AG04449 (cell line): ENCODE results near the gene TTLL11.

ENCODE experiments used
- CTCF ChIA-PET: fragments of 350-600 bp; formaldehyde crosslinking; extraction: SDS; loops from one replicate; lab custom pipeline; 2021; ENCODE audit warnings: antibody characterized with exemption; lab: Yijun Ruan, JAX
- POLR2A ChIA-PET: fragments of 400-600, 350-600 bp; formaldehyde crosslinking; extraction: SDS; loops from one replicate; lab custom pipeline; 2020; ENCODE audit warnings: antibody characterized with exemption, inconsistent platforms; lab: Yijun Ruan, JAX
- DNase-seq: peaks from one replicate; pipeline ENCODE4 v3.0.0-alpha.2; 2010; ENCODE audit warnings: low read depth, low spot score
- H3K4me3 ChIP-seq: 2 replicates; pipeline ENCODE4 v1.5.1; 2011; ENCODE audit warnings: low read depth, mild to moderate bottlenecking, control low read depth, low read length
- CTCF ChIP-seq: IDR thresholded peaks from one replicate; pipeline ENCODE4 v1.5.1; 2011; ENCODE audit warnings: mild to moderate bottlenecking, moderate library complexity, low read length, control low read depth, inconsistent platforms; ENCODE audit not compliant: insufficient read depth; ENCODE audit errors: missing control alignments

Gene TTLL11

GRCh38 chr9:121784731-121785411 lies 308.2 kb downstream of the TTLL11 start:
- DNase-seq: no peak

GRCh38 chr9:121783521-121784507 lies 309.3 kb downstream of the TTLL11 start:
- ChIA-PET CTCF (no interaction called here), POLR2A (no interaction called here)
- TF ChIP-seq CTCF: no peak
- DNase-seq: no peak
- no peak overlapping the region for H3K4me3 ChIP-seq

More at GRCh38 chr9:121784731-121785411, 308.2 kb downstream of the TTLL11 start:
- ChIA-PET POLR2A (no interaction called here), CTCF (interaction anchor here (1.1 to 1.8 kb wide), 2 partner anchors 17 to 239 kb away, joined by 3 to 5 read pairs; no protein-coding TSS in a partner anchor)
- no peak for TF ChIP-seq CTCF
- H3K4me3 ChIP-seq: no peak overlapping the region

GRCh38 chr9:121783111-121783510 lies 310.0 kb downstream of the TTLL11 start:
- H3K4me3 ChIP-seq: no peak overlapping the region
- TF ChIP-seq CTCF: no peak
- ChIA-PET POLR2A (no interaction called here), CTCF (no interaction called here)
- no peak for DNase-seq

- POLR2A ChIA-PET: no interaction called here
- CTCF ChIA-PET: no interaction called here
- no peak for TF ChIP-seq CTCF
- H3K4me3 ChIP-seq: no peak overlapping the region
- DNase-seq: no peak
Measured at GRCh38 chr9:121782514-121783110, 310.5 kb downstream of the TTLL11 start.

GRCh38 chr9:121781701-121782464 lies 311.2 kb downstream of the TTLL11 start:
- DNase-seq: no peak
- no peak for TF ChIP-seq CTCF
- ChIA-PET CTCF (no interaction called here), POLR2A (no interaction called here)
- H3K4me3 ChIP-seq: no peak overlapping the region
